Left ventricle myocardium inferior (tissue), 1 donor: ENCODE measurements around the gene PPP4R4. TPM values are rescaled to one million over a fixed set of nuclear protein-coding genes. Genes with fewer than 3 reads are reported as not detected.
"Not testable (repeated sequence)": the region's sequence is repeated elsewhere in the genome, so short reads cannot be mapped to it uniquely, and the experiment has no call there.

ENCODE experiments used
- DNase-seq: peaks from one replicate; pipeline ENCODE4 v3.0.0-alpha.2; 2020
- H3K27ac ChIP-seq: fragments of 200-600 bp; replicated peaks from 2 replicates; pipeline ENCODE4 v1.8.0; 2021
- H3K27me3 ChIP-seq: fragments of 200-600 bp; 2 replicates; pipeline ENCODE4 v1.8.0; 2021; ENCODE audit warnings: low read depth
- H3K36me3 ChIP-seq: fragments of 200-600 bp; 2 replicates; pipeline ENCODE4 v1.8.0; 2021
- H3K4me1 ChIP-seq: fragments of 200-600 bp; 2 replicates; pipeline ENCODE4 v1.8.0; 2021
- H3K4me3 ChIP-seq: fragments of 200-600 bp; 2 replicates; pipeline ENCODE4 v1.8.0; 2021; ENCODE audit warnings: mild to moderate bottlenecking, moderate library complexity
- H3K9me3 ChIP-seq: fragments of 200-600 bp; replicated peaks from 2 replicates; pipeline ENCODE4 v1.8.0; 2021
- CTCF ChIP-seq: fragments of 200-600 bp; IDR thresholded peaks from 2 replicates; pipeline ENCODE4 v1.8.0; 2021; ENCODE audit warnings: antibody characterized with exemption, mild to moderate bottlenecking, borderline replicate concordance
- intact Hi-C: fragments of 100-400 bp; cut with micrococcal nuclease; formaldehyde crosslinking; loops from one replicate; pipeline ENCODE4 v1.11.0; 2022
- total RNA-seq: library from RNA; stranded (reverse); fragmentation: NEBNext Ultra II Directional; extraction: Animal tissue kit (Norgen Biotek cat#: 25700); gene quantifications from one replicate; pipeline ENCODE4 v1.2.1, GENCODE V29; 2021
- donor health status: DM: no; HTN: yes; CAD: no; lungs with severe emphysema.

PPP4R4 gene
- total RNA-seq, 1 donor from 2014 or later = not detected

- Histone ChIP-seq H3K27ac (no peak overlapping the region), H3K27me3 (peaks cover 64% of the 10 kb centered on the region), H3K4me3 (no peak overlapping the region), H3K36me3 (no peaks in the 10 kb centered on the region), H3K4me1 (no peaks in the 10 kb centered on the region), H3K9me3 (no peaks in the 10 kb centered on the region)
- intact Hi-C loops = no loop called here
- TF ChIP-seq CTCF = no peak
- DNase-seq = no peak
These were observed 119.4 kb downstream of the PPP4R4 start for GRCh38 chr14:94293578-94293924.

GRCh38 chr14:94295360-94296180 lies 121.4 kb downstream of the PPP4R4 start:
- intact Hi-C loops = no loop called here

GRCh38 chr14:94296181-94296545 lies 122.0 kb downstream of the PPP4R4 start:
- H3K4me1 ChIP-seq, H3K36me3 ChIP-seq, DNase-seq, H3K9me3 ChIP-seq, H3K4me3 ChIP-seq, intact Hi-C loops, H3K27ac ChIP-seq: not testable (repeated sequence)
- H3K27me3 ChIP-seq = peaks cover 48% of the 10 kb centered on the region

More at GRCh38 chr14:94295360-94296180, 121.4 kb downstream of the PPP4R4 start:
- H3K36me3 ChIP-seq = no peaks in the 10 kb centered on the region
- H3K4me3 ChIP-seq = no peak overlapping the region
- H3K27ac ChIP-seq = no peak overlapping the region
- no peaks in the 10 kb centered on the region for H3K4me1 ChIP-seq
- H3K9me3 ChIP-seq = no peaks in the 10 kb centered on the region
- no peak for DNase-seq
- no peak for TF ChIP-seq CTCF
- H3K27me3 ChIP-seq = peaks cover 54% of the 10 kb centered on the region

- intact Hi-C loops = no loop called here
- no peak overlapping the region for H3K27ac ChIP-seq
- no peak for TF ChIP-seq CTCF
- H3K36me3 ChIP-seq = no peaks in the 10 kb centered on the region
- DNase-seq = no peak
- peaks cover 34% of the 10 kb centered on the region for H3K27me3 ChIP-seq
- H3K9me3 ChIP-seq = peaks cover 10% of the 10 kb centered on the region
- no peaks in the 10 kb centered on the region for H3K4me1 ChIP-seq
- no peak overlapping the region for H3K4me3 ChIP-seq
These were observed 124.0 kb downstream of the PPP4R4 start for GRCh38 chr14:94298130-94298529.

- Histone ChIP-seq H3K27ac (no peak overlapping the region), H3K9me3 (peaks cover 21% of the 10 kb centered on the region), H3K4me1 (no peaks in the 10 kb centered on the region), H3K36me3 (no peaks in the 10 kb centered on the region), H3K27me3 (peaks cover 21% of the 10 kb centered on the region), H3K4me3 (no peak overlapping the region)
- intact Hi-C loops = no loop called here
- no peak for DNase-seq
- TF ChIP-seq CTCF = no peak
These were observed 129.0 kb downstream of the PPP4R4 start for GRCh38 chr14:94303111-94303510.

- Histone ChIP-seq H3K27ac (no peak overlapping the region), H3K4me3 (no peak overlapping the region), H3K4me1 (no peaks in the 10 kb centered on the region), H3K9me3 (peaks cover 29% of the 10 kb centered on the region), H3K27me3 (peaks cover 26% of the 10 kb centered on the region), H3K36me3 (no peaks in the 10 kb centered on the region)
- DNase-seq = no peak
- TF ChIP-seq CTCF = no peak
- intact Hi-C loops = no loop called here
These were observed 130.1 kb downstream of the PPP4R4 start for GRCh38 chr14:94304243-94304642.
